ENCODE results near the gene ZNF621. TPM values are rescaled to one million over a fixed set of nuclear protein-coding genes. Genes with fewer than 3 reads are reported as not detected.
A peak's percentile ranks its signal among the peaks of the same experiment; 100 is the strongest.

Gene ZNF621
- polyA plus RNA-seq, 4 donors = 5.4 to 18.9 (median 9.4) TPM

DNA sequence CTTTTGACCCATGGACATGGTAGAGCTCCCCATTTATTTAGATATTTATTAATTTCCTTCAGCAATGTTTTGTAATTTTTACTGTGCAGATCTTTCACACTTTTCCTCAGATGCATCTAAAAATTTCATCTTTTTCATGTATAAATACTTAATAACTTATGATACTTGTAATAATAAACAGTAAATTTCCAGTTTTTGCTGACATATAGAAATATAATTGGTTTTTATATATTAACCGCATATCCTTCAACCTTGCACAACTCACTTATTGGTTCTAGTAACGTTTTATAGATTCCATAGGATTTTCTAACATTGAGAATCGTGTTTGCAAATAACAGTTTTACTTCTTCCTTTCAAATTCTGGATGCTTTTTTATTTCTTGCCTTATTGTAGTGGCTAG lies 3.5 kb upstream of the ZNF621 start:
- Histone ChIP-seq H3K27me3 (ENCODE audit: control insufficient read depth in 3 of 3, insufficient read depth in 3 of 3, low read length in 3 of 3) (no peaks in the 10 kb centered on the region), H3K9me3 (ENCODE audit: control insufficient read depth in 2 of 2, insufficient read depth in 1 of 2, low read depth in 1 of 2, low read length in 1 of 2) (no peaks in the 10 kb centered on the region), H3K4me3 (ENCODE audit: low read depth in 1 of 3, low read length in 3 of 3) (no peak overlapping the region), H3K27ac (ENCODE audit: low read depth in 1 of 3, low read length in 2 of 3) (no peak overlapping the region), H3K4me1 (ENCODE audit: control insufficient read depth in 3 of 3, insufficient read depth in 2 of 3, low read depth in 1 of 3, low read length in 2 of 3) (peaks cover 0 to 1% (median 0%) of the 10 kb centered on the region in 3 donors), H3K36me3 (ENCODE audit: control insufficient read depth in 3 of 3, insufficient read depth in 2 of 3, low read depth in 1 of 3, low read length in 3 of 3) (peaks cover 0 to 3% (median 0%) of the 10 kb centered on the region in 3 donors)
- DNase-seq = no peak
- no peak for FAIRE-seq
- 77 to 91% (median 89%) methylated on average over 3 of the region's 3 CpGs for WGBS, 3 donors

DNA sequence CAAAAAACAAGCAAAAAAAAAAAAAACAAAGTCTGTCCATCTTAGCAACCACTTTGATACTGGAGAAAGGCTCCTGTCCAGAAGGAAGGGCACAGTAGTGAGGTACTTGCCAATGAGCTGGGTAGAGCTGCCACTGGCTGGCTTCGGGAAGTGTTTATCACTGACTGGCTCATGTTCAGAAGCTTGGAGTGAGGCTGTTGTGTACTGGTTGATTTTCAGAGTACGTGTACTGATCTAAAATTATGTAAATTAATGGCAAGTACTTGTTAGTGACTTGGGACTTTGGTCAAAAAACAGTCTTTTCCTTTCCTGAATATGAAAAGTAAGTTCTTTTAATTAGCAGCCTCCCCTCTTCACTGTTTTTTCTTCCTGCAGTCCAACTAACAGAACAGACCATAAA lies 979 bp upstream of the ZNF621 start:
- Histone ChIP-seq H3K4me1 (ENCODE audit: control insufficient read depth in 3 of 3, insufficient read depth in 2 of 3, low read depth in 1 of 3, low read length in 2 of 3) (peaks cover 0 to 1% (median 0%) of the 10 kb centered on the region in 3 donors), H3K27ac (ENCODE audit: low read depth in 1 of 3, low read length in 2 of 3) (peak overlapping the region in 1 of 3 donors; percentile 93), H3K4me3 (ENCODE audit: low read depth in 1 of 3, low read length in 3 of 3) (no peak overlapping the region), H3K9me3 (ENCODE audit: control insufficient read depth in 2 of 2, insufficient read depth in 1 of 2, low read depth in 1 of 2, low read length in 1 of 2) (no peaks in the 10 kb centered on the region), H3K27me3 (ENCODE audit: control insufficient read depth in 3 of 3, insufficient read depth in 3 of 3, low read length in 3 of 3) (no peaks in the 10 kb centered on the region), H3K36me3 (ENCODE audit: control insufficient read depth in 3 of 3, insufficient read depth in 2 of 3, low read depth in 1 of 3, low read length in 3 of 3) (peaks cover 0 to 6% (median 0%) of the 10 kb centered on the region in 3 donors)
- FAIRE-seq (no peak), DNase-seq (peak; percentile 2 to 12)
- WGBS, 3 donors = 62 to 67% (median 64%) methylated on average over 2 of the region's 2 CpGs

DNA sequence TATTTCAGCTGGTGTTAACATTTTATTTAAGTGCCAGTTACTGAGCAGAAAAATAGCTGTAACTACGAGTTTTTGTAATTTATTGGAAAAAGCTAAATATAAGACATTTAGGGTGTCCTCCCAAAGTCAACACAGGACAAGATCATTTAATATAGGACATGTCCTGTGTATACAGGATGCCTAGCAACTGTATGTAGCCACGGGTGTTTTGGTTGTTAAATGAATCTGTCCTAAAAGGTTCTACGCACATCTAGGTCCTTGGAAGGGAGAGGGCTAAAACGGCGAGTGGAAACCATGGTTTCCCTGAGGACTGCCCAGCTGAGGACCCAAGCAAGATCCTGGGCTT lies 565 bp upstream of the ZNF621 start:
- no peak for FAIRE-seq
- WGBS, 3 donors = 20 to 23% (median 21%) methylated on average over 5 of the region's 5 CpGs
- H3K9me3 ChIP-seq (ENCODE audit: control insufficient read depth in 2 of 2, insufficient read depth in 1 of 2, low read depth in 1 of 2, low read length in 1 of 2) = no peaks in the 10 kb centered on the region

DNA sequence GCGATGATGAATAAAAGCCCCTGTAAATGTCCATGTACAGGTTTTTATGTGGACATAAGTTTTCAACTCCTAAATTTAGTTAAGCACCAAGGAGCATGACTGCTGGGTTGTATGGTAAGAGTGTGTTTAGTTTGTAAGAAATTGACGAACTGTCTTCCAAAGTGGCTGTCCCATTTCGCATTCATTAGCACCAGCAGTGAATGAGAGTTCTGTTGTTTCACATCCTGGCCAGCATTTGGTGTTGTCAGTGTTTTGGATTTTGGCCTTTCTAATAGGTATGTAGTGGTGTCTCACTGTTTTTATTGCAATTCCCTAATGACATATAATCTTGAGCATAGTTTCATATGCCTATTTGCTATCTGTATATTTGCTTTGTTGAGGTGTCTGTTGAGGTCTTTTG lies 3.7 kb downstream of the ZNF621 start:
- Histone ChIP-seq H3K27me3 (ENCODE audit: control insufficient read depth in 3 of 3, insufficient read depth in 3 of 3, low read length in 3 of 3) (no peaks in the 10 kb centered on the region), H3K4me1 (ENCODE audit: control insufficient read depth in 3 of 3, insufficient read depth in 2 of 3, low read depth in 1 of 3, low read length in 2 of 3) (peaks cover 0 to 1% (median 0%) of the 10 kb centered on the region in 3 donors), H3K27ac (ENCODE audit: low read depth in 1 of 3, low read length in 2 of 3) (no peak overlapping the region), H3K4me3 (ENCODE audit: low read depth in 1 of 3, low read length in 3 of 3) (no peak overlapping the region), H3K9me3 (ENCODE audit: control insufficient read depth in 2 of 2, insufficient read depth in 1 of 2, low read depth in 1 of 2, low read length in 1 of 2) (peaks cover 0 to 19% of the 10 kb centered on the region in 2 donors), H3K36me3 (ENCODE audit: control insufficient read depth in 3 of 3, insufficient read depth in 2 of 3, low read depth in 1 of 3, low read length in 3 of 3) (peaks cover 11 to 38% (median 32%) of the 10 kb centered on the region in 3 donors)
- 95 to 100% (median 97%) methylated on average over 3 of the region's 3 CpGs for WGBS, 3 donors
- FAIRE-seq = no peak
- DNase-seq = no peak

More for the DNA sequence above, 565 bp upstream of the ZNF621 start:
- no peaks in the 10 kb centered on the region for H3K27me3 ChIP-seq (ENCODE audit: control insufficient read depth in 3 of 3, insufficient read depth in 3 of 3, low read length in 3 of 3)
- H3K4me3 ChIP-seq (ENCODE audit: low read depth in 1 of 3, low read length in 3 of 3) = peak overlapping the region; percentile 51 to 98 (median 94)
- DNase-seq = no peak
- H3K27ac ChIP-seq (ENCODE audit: low read depth in 1 of 3, low read length in 2 of 3) = peak overlapping the region; percentile 93 to 99 (median 93)
- peaks cover 0 to 1% (median 0%) of the 10 kb centered on the region in 3 donors for H3K4me1 ChIP-seq (ENCODE audit: control insufficient read depth in 3 of 3, insufficient read depth in 2 of 3, low read depth in 1 of 3, low read length in 2 of 3)
- H3K36me3 ChIP-seq (ENCODE audit: control insufficient read depth in 3 of 3, insufficient read depth in 2 of 3, low read depth in 1 of 3, low read length in 3 of 3) = peaks cover 0 to 10% (median 0%) of the 10 kb centered on the region in 3 donors

DNA sequence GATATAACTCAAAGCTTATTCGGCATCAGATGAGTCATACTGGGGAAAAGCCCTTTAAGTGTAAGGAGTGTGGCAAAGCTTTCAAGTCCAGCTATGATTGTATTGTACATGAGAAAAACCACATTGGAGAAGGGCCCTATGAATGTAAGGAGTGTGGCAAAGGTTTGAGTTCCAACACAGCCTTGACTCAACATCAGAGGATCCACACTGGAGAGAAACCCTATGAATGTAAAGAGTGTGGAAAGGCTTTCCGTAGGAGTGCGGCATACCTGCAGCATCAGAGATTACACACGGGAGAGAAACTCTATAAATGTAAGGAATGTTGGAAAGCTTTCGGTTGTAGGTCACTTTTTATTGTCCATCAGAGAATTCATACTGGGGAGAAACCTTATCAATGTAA lies 7.5 kb downstream of the ZNF621 start:
- DNase-seq (no peak), FAIRE-seq (no peak)
- Histone ChIP-seq H3K27ac (ENCODE audit: low read depth in 1 of 3, low read length in 2 of 3) (no peak overlapping the region), H3K4me1 (ENCODE audit: control insufficient read depth in 3 of 3, insufficient read depth in 2 of 3, low read depth in 1 of 3, low read length in 2 of 3) (no peaks in the 10 kb centered on the region), H3K9me3 (ENCODE audit: control insufficient read depth in 2 of 2, insufficient read depth in 1 of 2, low read depth in 1 of 2, low read length in 1 of 2) (peaks cover 0 to 33% of the 10 kb centered on the region in 2 donors), H3K4me3 (ENCODE audit: low read depth in 1 of 3, low read length in 3 of 3) (no peak overlapping the region), H3K27me3 (ENCODE audit: control insufficient read depth in 3 of 3, insufficient read depth in 3 of 3, low read length in 3 of 3) (no peaks in the 10 kb centered on the region), H3K36me3 (ENCODE audit: control insufficient read depth in 3 of 3, insufficient read depth in 2 of 3, low read depth in 1 of 3, low read length in 3 of 3) (peaks cover 11 to 43% (median 40%) of the 10 kb centered on the region in 3 donors)
- 97 to 99% (median 98%) methylated on average over 5 of the region's 5 CpGs for WGBS, 3 donors

DNA sequence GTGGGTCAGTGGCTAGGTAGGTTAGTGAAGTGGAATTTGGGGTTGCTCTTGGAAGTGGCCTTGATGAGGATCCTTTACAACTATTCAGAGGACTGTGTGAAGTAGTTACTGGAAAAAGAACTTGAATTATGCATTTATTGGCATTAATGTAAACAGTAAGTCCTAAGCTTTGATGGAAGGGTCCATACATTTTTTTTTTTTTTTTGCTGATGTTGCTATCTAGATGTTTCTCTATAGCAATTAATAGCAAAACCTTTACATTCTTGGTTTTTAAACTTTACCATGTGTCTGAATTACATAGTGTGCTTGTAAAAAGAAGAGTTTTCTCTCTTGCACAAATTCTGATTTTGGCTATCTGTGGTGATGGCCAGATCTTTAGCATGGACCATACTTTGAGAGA lies 9.5 kb downstream of the ZNF621 start:
- H3K27ac ChIP-seq (ENCODE audit: low read depth in 1 of 3, low read length in 2 of 3) = no peak overlapping the region
- peaks cover 11 to 43% (median 39%) of the 10 kb centered on the region in 3 donors for H3K36me3 ChIP-seq (ENCODE audit: control insufficient read depth in 3 of 3, insufficient read depth in 2 of 3, low read depth in 1 of 3, low read length in 3 of 3)

DNA sequence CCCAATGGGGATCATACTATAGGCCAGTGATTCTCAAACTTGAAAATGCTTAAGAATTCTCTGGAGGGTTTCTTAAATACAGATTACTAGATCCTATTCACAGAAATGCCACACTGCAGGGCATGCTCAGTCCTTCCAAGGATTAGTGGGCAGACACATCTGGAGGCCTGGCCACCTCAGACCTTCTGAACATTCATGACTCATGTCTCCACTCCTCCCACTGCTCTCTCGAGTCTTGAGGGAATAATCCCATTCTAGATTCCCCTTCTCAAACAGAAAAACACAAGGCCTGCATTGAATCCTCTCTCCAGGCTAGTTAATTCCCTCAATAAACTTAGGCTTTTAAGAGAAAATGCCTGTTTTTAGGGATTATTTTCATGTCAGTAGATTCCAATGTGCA lies 22.1 kb downstream of the ZNF621 start:
- WGBS, 3 donors = 48 to 62% (median 48%) methylated on average over 1 of the region's 1 CpG
- FAIRE-seq = no peak

More for the DNA sequence above, 9.5 kb downstream of the ZNF621 start:
- H3K4me3 ChIP-seq (ENCODE audit: low read depth in 1 of 3, low read length in 3 of 3) = no peak overlapping the region
- H3K27me3 ChIP-seq (ENCODE audit: control insufficient read depth in 3 of 3, insufficient read depth in 3 of 3, low read length in 3 of 3) = no peaks in the 10 kb centered on the region
- FAIRE-seq (no peak), DNase-seq (no peak)
- H3K4me1 ChIP-seq (ENCODE audit: control insufficient read depth in 3 of 3, insufficient read depth in 2 of 3, low read depth in 1 of 3, low read length in 2 of 3) = no peaks in the 10 kb centered on the region
- H3K9me3 ChIP-seq (ENCODE audit: control insufficient read depth in 2 of 2, insufficient read depth in 1 of 2, low read depth in 1 of 2, low read length in 1 of 2) = peaks cover 0 to 44% of the 10 kb centered on the region in 2 donors

DNA sequence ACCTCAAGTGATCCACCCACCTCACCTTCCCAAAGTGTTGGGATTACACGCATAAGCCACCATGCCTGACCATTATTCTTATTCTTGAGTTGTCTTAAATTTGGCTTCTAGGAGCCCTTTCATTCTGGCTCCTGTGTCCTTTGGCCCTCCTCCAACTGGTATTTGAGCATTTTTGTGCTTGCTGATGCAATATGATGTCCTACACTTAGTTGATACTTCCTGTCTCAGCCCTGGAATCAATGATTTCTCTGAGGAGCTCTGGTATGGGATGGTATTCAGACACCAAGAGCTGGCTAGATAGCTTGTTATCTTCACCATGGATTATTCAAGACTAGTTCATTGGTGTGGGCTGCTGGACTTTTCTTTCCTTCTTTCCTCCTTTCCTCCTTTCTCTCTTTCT lies 25.4 kb downstream of the ZNF621 start:
- no peaks in the 10 kb centered on the region for H3K4me1 ChIP-seq (ENCODE audit: control insufficient read depth in 3 of 3, insufficient read depth in 2 of 3, low read depth in 1 of 3, low read length in 2 of 3)
- no peak for DNase-seq
- H3K27me3 ChIP-seq (ENCODE audit: control insufficient read depth in 3 of 3, insufficient read depth in 3 of 3, low read length in 3 of 3) = no peaks in the 10 kb centered on the region
- WGBS, 3 donors = 95 to 97% (median 97%) methylated on average over 1 of the region's 1 CpG
- no peaks in the 10 kb centered on the region for H3K36me3 ChIP-seq (ENCODE audit: control insufficient read depth in 3 of 3, insufficient read depth in 2 of 3, low read depth in 1 of 3, low read length in 3 of 3)
- H3K27ac ChIP-seq (ENCODE audit: low read depth in 1 of 3, low read length in 2 of 3) = no peak overlapping the region
- no peak overlapping the region for H3K4me3 ChIP-seq (ENCODE audit: low read depth in 1 of 3, low read length in 3 of 3)
- peaks cover 0 to 7% of the 10 kb centered on the region in 2 donors for H3K9me3 ChIP-seq (ENCODE audit: control insufficient read depth in 2 of 2, insufficient read depth in 1 of 2, low read depth in 1 of 2, low read length in 1 of 2)
- FAIRE-seq = no peak

More for the DNA sequence above, 22.1 kb downstream of the ZNF621 start:
- DNase-seq = no peak
- H3K36me3 ChIP-seq (ENCODE audit: control insufficient read depth in 3 of 3, insufficient read depth in 2 of 3, low read depth in 1 of 3, low read length in 3 of 3) = no peaks in the 10 kb centered on the region
- peaks cover 0 to 7% of the 10 kb centered on the region in 2 donors for H3K9me3 ChIP-seq (ENCODE audit: control insufficient read depth in 2 of 2, insufficient read depth in 1 of 2, low read depth in 1 of 2, low read length in 1 of 2)
- H3K27ac ChIP-seq (ENCODE audit: low read depth in 1 of 3, low read length in 2 of 3) = no peak overlapping the region
- no peaks in the 10 kb centered on the region for H3K27me3 ChIP-seq (ENCODE audit: control insufficient read depth in 3 of 3, insufficient read depth in 3 of 3, low read length in 3 of 3)
- no peaks in the 10 kb centered on the region for H3K4me1 ChIP-seq (ENCODE audit: control insufficient read depth in 3 of 3, insufficient read depth in 2 of 3, low read depth in 1 of 3, low read length in 2 of 3)
- H3K4me3 ChIP-seq (ENCODE audit: low read depth in 1 of 3, low read length in 3 of 3) = no peak overlapping the region

DNA sequence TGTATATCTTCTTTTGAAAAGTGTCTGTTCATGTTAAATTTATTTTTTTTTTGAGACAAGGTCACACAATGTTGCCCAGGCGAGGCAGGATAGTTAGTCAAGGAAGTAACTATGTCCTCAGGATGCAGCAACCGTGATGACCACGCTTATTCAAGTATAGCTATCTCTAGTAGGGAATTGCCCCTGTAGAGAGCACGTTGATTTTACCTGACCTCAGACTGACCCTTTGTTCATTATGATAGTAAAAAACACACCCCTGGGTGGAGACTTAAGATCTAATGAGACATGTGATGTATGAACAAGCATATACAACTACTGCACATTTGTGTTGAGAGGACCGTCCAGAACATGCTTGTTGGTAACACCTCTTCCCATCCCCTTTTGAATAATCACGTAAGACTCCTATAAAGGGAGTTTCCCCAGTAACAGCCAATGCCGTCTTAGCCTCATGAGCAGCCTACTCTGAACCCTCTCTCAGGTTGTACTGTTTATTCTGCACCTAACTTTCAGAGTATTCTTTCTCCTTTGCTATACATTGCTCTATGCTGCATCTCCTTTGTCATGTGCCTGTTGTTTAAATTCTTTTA lies 32.9 kb downstream of the ZNF621 start:
- WGBS, 3 donors = 62 to 69% (median 67%) methylated on average over 7 of the region's 7 CpGs
- H3K27ac ChIP-seq (ENCODE audit: low read depth in 1 of 3, low read length in 2 of 3) = no peak overlapping the region
- no peaks in the 10 kb centered on the region for H3K27me3 ChIP-seq (ENCODE audit: control insufficient read depth in 3 of 3, insufficient read depth in 3 of 3, low read length in 3 of 3)
- H3K4me3 ChIP-seq (ENCODE audit: low read depth in 1 of 3, low read length in 3 of 3) = no peak overlapping the region
- H3K9me3 ChIP-seq (ENCODE audit: control insufficient read depth in 2 of 2, insufficient read depth in 1 of 2, low read depth in 1 of 2, low read length in 1 of 2) = no peaks in the 10 kb centered on the region
- FAIRE-seq (no peak), DNase-seq (no peak)
- H3K36me3 ChIP-seq (ENCODE audit: control insufficient read depth in 3 of 3, insufficient read depth in 2 of 3, low read depth in 1 of 3, low read length in 3 of 3) = no peaks in the 10 kb centered on the region
- H3K4me1 ChIP-seq (ENCODE audit: control insufficient read depth in 3 of 3, insufficient read depth in 2 of 3, low read depth in 1 of 3, low read length in 2 of 3) = no peaks in the 10 kb centered on the region

All from small intestine (tissue), 7 donors.